ENCODE measurements around the gene PTRH1.

PTRH1 gene

DNA sequence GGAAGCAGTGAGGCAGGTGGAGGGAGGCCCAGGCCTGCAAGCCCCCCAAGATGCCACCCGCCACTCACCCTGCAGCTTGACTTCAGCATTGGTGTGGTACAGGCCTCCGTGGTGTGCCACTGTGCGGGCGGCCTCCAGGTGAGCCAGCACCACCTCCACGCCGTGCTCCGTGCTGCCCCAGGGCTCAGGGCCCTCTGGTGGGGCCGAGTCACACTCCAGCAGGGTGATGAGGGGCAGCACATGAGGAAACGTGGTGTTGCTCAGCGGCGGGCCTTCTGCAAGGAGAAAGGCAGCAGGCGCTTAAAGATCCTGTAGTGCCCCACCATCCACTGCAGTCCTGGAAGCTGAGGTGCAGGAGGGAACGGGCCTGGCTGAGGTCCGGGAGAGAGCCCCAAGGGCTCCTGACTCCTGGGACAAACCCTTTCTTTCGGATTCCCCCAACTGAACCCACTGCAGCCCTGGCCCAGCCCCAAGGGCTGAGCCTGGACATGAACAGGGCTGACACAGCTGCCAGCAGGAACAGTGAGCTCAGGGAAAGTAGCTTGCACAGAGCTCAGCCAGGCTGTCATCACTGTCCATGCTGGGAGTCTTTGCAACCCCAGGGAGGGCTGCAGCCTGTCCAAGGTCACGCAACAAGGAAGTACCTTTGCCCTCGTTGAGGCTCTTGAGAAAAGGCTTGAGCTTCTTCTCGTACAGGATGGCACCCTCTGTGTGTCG is 24.3 kb upstream of the PTRH1 start:
- H3K9ac ChIP-seq (ENCODE audit: low read length in 2 of 2), result no peak overlapping the region
- peaks cover 12 to 15% of the 10 kb centered on the region in 2 donors for H3K27me3 ChIP-seq (ENCODE audit: control insufficient read depth in 1 of 2, insufficient read depth in 2 of 2, low read length in 2 of 2)
- H3K27ac ChIP-seq (ENCODE audit: low read length), result peak overlapping the region; percentile 2
- H3K36me3 ChIP-seq (ENCODE audit: control insufficient read depth in 2 of 2, insufficient read depth in 2 of 2, low read length in 2 of 2), result no peaks in the 10 kb centered on the region
- peaks cover 14% of the 10 kb centered on the region for H3K4me1 ChIP-seq (ENCODE audit: control insufficient read depth, insufficient read depth, low read length)
- H3K4me3 ChIP-seq (ENCODE audit: low read length in 2 of 2), result no peak overlapping the region
- H3K9me3 ChIP-seq (ENCODE audit: control insufficient read depth in 2 of 2, low read length in 2 of 2), result no peaks in the 10 kb centered on the region

- no peak overlapping the region for H3K4me3 ChIP-seq (ENCODE audit: low read length in 2 of 2)
- no peaks in the 10 kb centered on the region for H3K36me3 ChIP-seq (ENCODE audit: control insufficient read depth in 2 of 2, insufficient read depth in 2 of 2, low read length in 2 of 2)
- peaks cover 6 to 15% of the 10 kb centered on the region in 2 donors for H3K27me3 ChIP-seq (ENCODE audit: control insufficient read depth in 1 of 2, insufficient read depth in 2 of 2, low read length in 2 of 2)
- peaks cover 23% of the 10 kb centered on the region for H3K4me1 ChIP-seq (ENCODE audit: control insufficient read depth, insufficient read depth, low read length)
- no peak overlapping the region for H3K9ac ChIP-seq (ENCODE audit: low read length in 2 of 2)
- no peaks in the 10 kb centered on the region for H3K9me3 ChIP-seq (ENCODE audit: control insufficient read depth in 2 of 2, low read length in 2 of 2)
- no peak overlapping the region for H3K27ac ChIP-seq (ENCODE audit: low read length)
These were observed 23.2 kb upstream of the PTRH1 start for GRCh38 chr9:127738666-127739065.

GRCh38 chr9:127735530-127736185 is 20.2 kb upstream of the PTRH1 start:
- Histone ChIP-seq H3K9ac (ENCODE audit: low read length in 2 of 2) (no peak overlapping the region), H3K27me3 (ENCODE audit: control insufficient read depth in 1 of 2, insufficient read depth in 2 of 2, low read length in 2 of 2) (no peaks in the 10 kb centered on the region), H3K36me3 (ENCODE audit: control insufficient read depth in 2 of 2, insufficient read depth in 2 of 2, low read length in 2 of 2) (peaks cover 9 to 14% of the 10 kb centered on the region in 2 donors), H3K27ac (ENCODE audit: low read length) (peak overlapping the region; percentile 88), H3K4me1 (ENCODE audit: control insufficient read depth, insufficient read depth, low read length) (peaks cover 22% of the 10 kb centered on the region), H3K9me3 (ENCODE audit: control insufficient read depth in 2 of 2, low read length in 2 of 2) (no peaks in the 10 kb centered on the region), H3K4me3 (ENCODE audit: low read length in 2 of 2) (peak overlapping the region in 1 of 2 donors; percentile 82)

DNA sequence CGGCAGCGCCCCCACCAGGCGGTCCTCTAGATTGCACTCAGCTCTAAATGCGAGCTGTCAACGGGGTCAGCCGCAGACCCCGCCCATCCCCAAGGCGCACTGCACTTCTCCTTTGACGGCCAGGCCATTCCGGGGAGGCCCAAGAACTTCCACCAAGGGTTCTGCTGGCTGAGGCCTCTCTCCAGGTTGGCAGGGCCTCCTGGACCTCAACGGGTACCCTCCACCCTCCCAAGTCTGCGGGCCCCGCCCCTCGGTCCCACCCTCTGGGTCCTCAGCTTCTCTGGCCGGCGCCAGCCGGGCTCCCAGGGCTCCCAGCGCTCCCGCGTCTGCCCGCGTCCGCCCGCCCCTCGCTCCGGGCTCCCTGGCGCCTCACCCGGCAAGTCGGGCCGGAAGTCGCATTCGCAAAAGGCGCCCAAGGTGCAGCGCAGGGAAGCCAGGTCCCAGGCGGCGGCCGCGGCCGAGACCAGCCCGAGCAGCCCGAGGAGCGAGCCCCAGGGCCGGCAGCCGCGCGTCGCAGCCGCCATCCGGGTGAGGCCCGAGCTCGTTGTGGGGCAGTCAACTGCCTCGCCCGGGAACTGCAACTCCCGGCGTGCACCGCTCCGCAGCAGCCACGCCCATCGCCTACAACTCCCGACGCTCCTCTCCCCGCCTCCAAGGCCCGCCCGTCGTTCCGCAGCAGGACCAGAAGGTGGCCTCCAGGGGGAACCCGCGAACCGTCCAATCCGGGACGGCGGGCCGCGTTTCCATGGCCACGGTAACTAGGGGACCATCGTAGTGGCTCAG is 19.5 kb upstream of the PTRH1 start, which contains the start of gene TOR2A:
TOR2A (minus strand) TSS at position 548 of the 783 bp plus-strand sequence; CDS start at position 524, 24 bp downstream.
- no peaks in the 10 kb centered on the region for H3K27me3 ChIP-seq (ENCODE audit: control insufficient read depth in 1 of 2, insufficient read depth in 2 of 2, low read length in 2 of 2)
- peaks cover 9 to 14% of the 10 kb centered on the region in 2 donors for H3K36me3 ChIP-seq (ENCODE audit: control insufficient read depth in 2 of 2, insufficient read depth in 2 of 2, low read length in 2 of 2)
- peak within 1 kb of the TSS; percentile 88 for H3K27ac ChIP-seq (ENCODE audit: low read length)
- H3K9ac ChIP-seq (ENCODE audit: low read length in 2 of 2), result peak within 1 kb of the TSS; percentile 67 to 74
- H3K4me1 ChIP-seq (ENCODE audit: control insufficient read depth, insufficient read depth, low read length), result peaks cover 19% of the 10 kb centered on the region
- peak within 1 kb of the TSS; percentile 35 to 82 for H3K4me3 ChIP-seq (ENCODE audit: low read length in 2 of 2)
- no peaks in the 10 kb centered on the region for H3K9me3 ChIP-seq (ENCODE audit: control insufficient read depth in 2 of 2, low read length in 2 of 2)

DNA sequence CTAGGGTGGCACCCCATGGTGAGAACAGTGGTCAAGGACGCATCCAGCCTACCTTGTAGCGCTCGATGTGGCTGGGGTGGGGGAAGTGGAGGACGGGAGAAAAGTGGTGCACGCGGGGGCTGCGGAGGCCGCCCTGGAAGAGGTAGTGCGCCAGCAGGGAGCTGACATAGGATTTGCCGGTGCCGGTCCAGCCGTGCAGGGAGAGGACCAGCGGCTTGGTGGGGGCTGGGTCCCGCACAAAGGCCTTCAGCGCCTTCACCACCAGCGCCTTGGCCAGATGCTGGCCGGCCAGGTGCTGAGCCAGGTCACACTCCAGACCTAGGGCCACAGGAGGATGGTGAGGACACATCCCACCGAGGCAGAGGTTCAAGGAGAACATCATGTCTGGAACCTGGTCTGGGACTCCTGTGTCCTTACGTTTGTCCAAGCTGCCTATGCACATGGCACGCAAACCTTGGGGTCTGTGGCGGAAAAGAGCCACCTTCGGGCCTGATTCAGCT is 18.8 kb upstream of the PTRH1 start:
- Histone ChIP-seq H3K9ac (ENCODE audit: low read length in 2 of 2) (peak overlapping the region; percentile 67 to 74), H3K27ac (ENCODE audit: low read length) (peak overlapping the region; percentile 88), H3K36me3 (ENCODE audit: control insufficient read depth in 2 of 2, insufficient read depth in 2 of 2, low read length in 2 of 2) (peaks cover 9 to 14% of the 10 kb centered on the region in 2 donors), H3K4me1 (ENCODE audit: control insufficient read depth, insufficient read depth, low read length) (peaks cover 19% of the 10 kb centered on the region), H3K27me3 (ENCODE audit: control insufficient read depth in 1 of 2, insufficient read depth in 2 of 2, low read length in 2 of 2) (no peaks in the 10 kb centered on the region), H3K4me3 (ENCODE audit: low read length in 2 of 2) (peak overlapping the region; percentile 35 to 82), H3K9me3 (ENCODE audit: control insufficient read depth in 2 of 2, low read length in 2 of 2) (no peaks in the 10 kb centered on the region)

- Histone ChIP-seq H3K27ac (ENCODE audit: low read length) (no peak overlapping the region), H3K4me1 (ENCODE audit: control insufficient read depth, insufficient read depth, low read length) (peaks cover 19% of the 10 kb centered on the region), H3K9me3 (ENCODE audit: control insufficient read depth in 2 of 2, low read length in 2 of 2) (no peaks in the 10 kb centered on the region), H3K27me3 (ENCODE audit: control insufficient read depth in 1 of 2, insufficient read depth in 2 of 2, low read length in 2 of 2) (no peaks in the 10 kb centered on the region), H3K9ac (ENCODE audit: low read length in 2 of 2) (peak overlapping the region in 1 of 2 donors; percentile 67), H3K4me3 (ENCODE audit: low read length in 2 of 2) (no peak overlapping the region), H3K36me3 (ENCODE audit: control insufficient read depth in 2 of 2, insufficient read depth in 2 of 2, low read length in 2 of 2) (peaks cover 9 to 14% of the 10 kb centered on the region in 2 donors)
These were observed 18.2 kb upstream of the PTRH1 start for GRCh38 chr9:127733614-127734013.

DNA sequence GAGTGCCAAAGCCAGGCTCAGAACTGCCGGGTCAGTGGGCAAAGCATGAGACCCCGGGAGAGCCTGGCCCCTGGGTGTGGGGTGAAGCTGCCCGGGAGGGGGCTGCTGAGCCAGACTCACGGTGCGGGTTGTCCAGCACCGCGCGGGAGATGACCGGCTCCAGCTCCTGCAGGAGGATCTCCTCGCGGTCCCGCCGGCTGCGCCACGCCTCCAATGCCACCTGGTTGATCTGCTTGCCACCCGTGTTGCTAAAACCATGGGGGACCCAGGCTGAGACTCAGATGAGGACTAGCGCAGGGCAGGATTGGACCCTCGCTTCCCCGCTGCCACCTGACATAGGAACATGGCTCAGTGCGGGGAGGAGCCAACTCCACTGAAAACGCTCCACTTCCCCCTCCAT is 17.0 kb upstream of the PTRH1 start:
- H3K4me1 ChIP-seq (ENCODE audit: control insufficient read depth, insufficient read depth, low read length), result peaks cover 19% of the 10 kb centered on the region
- no peaks in the 10 kb centered on the region for H3K27me3 ChIP-seq (ENCODE audit: control insufficient read depth in 1 of 2, insufficient read depth in 2 of 2, low read length in 2 of 2)
- no peak overlapping the region for H3K27ac ChIP-seq (ENCODE audit: low read length)
- H3K36me3 ChIP-seq (ENCODE audit: control insufficient read depth in 2 of 2, insufficient read depth in 2 of 2, low read length in 2 of 2), result peaks cover 9 to 14% of the 10 kb centered on the region in 2 donors
- H3K9me3 ChIP-seq (ENCODE audit: control insufficient read depth in 2 of 2, low read length in 2 of 2), result no peaks in the 10 kb centered on the region
- H3K9ac ChIP-seq (ENCODE audit: low read length in 2 of 2), result no peak overlapping the region
- no peak overlapping the region for H3K4me3 ChIP-seq (ENCODE audit: low read length in 2 of 2)

DNA sequence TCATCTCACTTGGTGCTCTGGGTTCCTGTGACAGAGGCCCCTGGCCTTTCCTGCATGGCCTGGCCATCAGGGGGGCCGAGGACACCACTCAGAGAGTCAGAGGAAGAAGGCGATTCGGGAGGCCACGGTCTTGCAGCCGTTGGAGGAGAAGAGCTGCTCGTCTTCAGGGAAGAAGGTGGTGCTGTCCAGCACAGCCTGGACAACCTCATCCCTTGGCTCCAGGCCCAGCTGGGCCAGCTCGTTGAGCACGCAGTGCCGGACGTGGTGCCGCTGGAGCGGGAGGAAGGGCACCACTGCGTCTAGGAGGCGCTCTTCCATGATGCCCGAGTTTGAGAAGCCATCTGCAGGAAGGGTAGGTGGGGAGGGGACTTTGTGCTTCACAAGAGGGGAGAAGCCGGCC is 16.5 kb upstream of the PTRH1 start:
- peaks cover 9 to 14% of the 10 kb centered on the region in 2 donors for H3K36me3 ChIP-seq (ENCODE audit: control insufficient read depth in 2 of 2, insufficient read depth in 2 of 2, low read length in 2 of 2)
- no peak overlapping the region for H3K9ac ChIP-seq (ENCODE audit: low read length in 2 of 2)
- H3K4me1 ChIP-seq (ENCODE audit: control insufficient read depth, insufficient read depth, low read length), result peaks cover 19% of the 10 kb centered on the region
- no peak overlapping the region for H3K4me3 ChIP-seq (ENCODE audit: low read length in 2 of 2)
- no peaks in the 10 kb centered on the region for H3K27me3 ChIP-seq (ENCODE audit: control insufficient read depth in 1 of 2, insufficient read depth in 2 of 2, low read length in 2 of 2)
- H3K9me3 ChIP-seq (ENCODE audit: control insufficient read depth in 2 of 2, low read length in 2 of 2), result no peaks in the 10 kb centered on the region
- no peak overlapping the region for H3K27ac ChIP-seq (ENCODE audit: low read length)

- no peak overlapping the region for H3K27ac ChIP-seq (ENCODE audit: low read length)
- H3K4me3 ChIP-seq (ENCODE audit: low read length in 2 of 2), result no peak overlapping the region
- no peaks in the 10 kb centered on the region for H3K27me3 ChIP-seq (ENCODE audit: control insufficient read depth in 1 of 2, insufficient read depth in 2 of 2, low read length in 2 of 2)
- H3K9me3 ChIP-seq (ENCODE audit: control insufficient read depth in 2 of 2, low read length in 2 of 2), result no peaks in the 10 kb centered on the region
- peaks cover 9 to 14% of the 10 kb centered on the region in 2 donors for H3K36me3 ChIP-seq (ENCODE audit: control insufficient read depth in 2 of 2, insufficient read depth in 2 of 2, low read length in 2 of 2)
- no peak overlapping the region for H3K9ac ChIP-seq (ENCODE audit: low read length in 2 of 2)
- H3K4me1 ChIP-seq (ENCODE audit: control insufficient read depth, insufficient read depth, low read length), result peaks cover 19% of the 10 kb centered on the region
These were observed 15.4 kb upstream of the PTRH1 start for GRCh38 chr9:127730799-127731410.

DNA sequence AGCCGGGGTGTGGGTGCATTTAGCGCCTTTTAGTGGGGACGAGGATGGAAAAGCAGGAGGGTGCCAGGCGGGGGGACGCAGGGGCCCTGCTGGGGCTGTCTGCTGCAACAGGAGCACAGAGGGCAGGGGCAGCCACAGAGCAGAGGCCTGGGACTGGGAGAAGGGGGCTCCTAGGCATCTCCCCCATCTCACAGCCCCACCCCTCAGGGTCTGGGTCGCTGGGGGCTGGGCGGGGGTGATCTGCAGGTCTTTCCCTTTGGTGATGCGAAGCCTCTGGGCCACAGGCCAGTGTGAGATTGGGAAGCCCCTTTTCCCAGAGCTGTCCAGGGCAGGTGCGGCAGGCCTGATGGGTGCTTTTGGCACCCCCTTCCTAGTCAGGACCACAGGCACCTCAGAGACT is 14.8 kb upstream of the PTRH1 start:
- Histone ChIP-seq H3K27ac (ENCODE audit: low read length) (no peak overlapping the region), H3K4me3 (ENCODE audit: low read length in 2 of 2) (no peak overlapping the region), H3K9me3 (ENCODE audit: control insufficient read depth in 2 of 2, low read length in 2 of 2) (no peaks in the 10 kb centered on the region), H3K36me3 (ENCODE audit: control insufficient read depth in 2 of 2, insufficient read depth in 2 of 2, low read length in 2 of 2) (peaks cover 9 to 14% of the 10 kb centered on the region in 2 donors), H3K27me3 (ENCODE audit: control insufficient read depth in 1 of 2, insufficient read depth in 2 of 2, low read length in 2 of 2) (no peaks in the 10 kb centered on the region), H3K9ac (ENCODE audit: low read length in 2 of 2) (no peak overlapping the region), H3K4me1 (ENCODE audit: control insufficient read depth, insufficient read depth, low read length) (peaks cover 14% of the 10 kb centered on the region)
